Neural cell (in vitro differentiated cells): ENCODE results near the gene CWC27. TPM values are rescaled to one million over a fixed set of nuclear protein-coding genes. Genes with fewer than 3 reads are reported as not detected.

Experiments
- H2AFZ ChIP-seq: fragments of 200-600, 300-800 bp; sonication (generic), shearing (Covaris generic); 2 replicates; pipeline ENCODE4 v1.6.0; 2014; ENCODE audit warnings: low read depth, mild to moderate bottlenecking, antibody characterized with exemption, low read length, moderate library complexity
- H3F3A ChIP-seq: fragments of 200-600 bp; shearing (Covaris generic); 2 replicates; pipeline ENCODE4 v1.6.1; 2016; ENCODE audit warnings: mild to moderate bottlenecking, moderate library complexity, mixed read lengths, antibody characterized with exemption, low read length; ENCODE audit not compliant: insufficient read depth, poor library complexity, severe bottlenecking
- H3K27ac ChIP-seq: fragments of 200-600, 300-800 bp; sonication (generic), shearing (Covaris generic); 2 replicates; pipeline ENCODE4 v1.5.1; 2014; ENCODE audit warnings: mild to moderate bottlenecking, low read length, moderate library complexity
- H3K27me3 ChIP-seq: fragments of 300-800, 200-600 bp; sonication (generic), shearing (Covaris generic); 2 replicates; pipeline ENCODE4 v1.6.0; 2014; ENCODE audit warnings: mild to moderate bottlenecking, low read depth, low read length, moderate library complexity; ENCODE audit not compliant: insufficient read depth
- H3K36me3 ChIP-seq: fragments of 300-800, 200-600 bp; sonication (generic), shearing (Covaris generic); 2 replicates; pipeline ENCODE4 v1.5.1; 2014; ENCODE audit warnings: mild to moderate bottlenecking, antibody characterized with exemption, low read length, moderate library complexity; ENCODE audit not compliant: insufficient read depth
- H3K4me2 ChIP-seq: fragments of 300-800, 200-600 bp; sonication (generic), shearing (Covaris generic); 2 replicates; pipeline ENCODE4 v1.6.0; 2014; ENCODE audit warnings: mild to moderate bottlenecking, low read length
- H3K4me3 ChIP-seq: fragments of 300-800, 200-600 bp; sonication (generic), shearing (Covaris generic); 2 replicates; pipeline ENCODE4 v1.5.1; 2014; ENCODE audit warnings: mild to moderate bottlenecking, low read length, moderate library complexity
- H3K79me2 ChIP-seq: fragments of 200-600 bp; shearing (Covaris generic); replicated peaks from 2 replicates; pipeline ENCODE4 v1.6.0; 2014; ENCODE audit warnings: mild to moderate bottlenecking, low read length, moderate library complexity; ENCODE audit not compliant: insufficient read depth
- H3K9ac ChIP-seq: fragments of 300-800, 200-600 bp; sonication (generic), shearing (Covaris generic); 2 replicates; pipeline ENCODE4 v1.6.1; 2016; ENCODE audit warnings: mild to moderate bottlenecking, low read length, mixed read lengths
- H3K9me2 ChIP-seq: fragments of 200-600 bp; shearing (Covaris generic); 2 replicates; pipeline ENCODE4 v1.6.1; 2016; ENCODE audit warnings: mild to moderate bottlenecking, low read length, mixed read lengths; ENCODE audit not compliant: insufficient read depth
- H3K9me3 ChIP-seq: fragments of 200-600, 300-800 bp; sonication (generic), shearing (Covaris generic); 2 replicates; pipeline ENCODE4 v1.6.1; 2016; ENCODE audit warnings: mild to moderate bottlenecking, mixed run types, low read length, moderate library complexity, mixed read lengths
- H4K20me1 ChIP-seq: fragments of 200-600 bp; shearing (Covaris generic); 2 replicates; pipeline ENCODE4 v1.6.1; 2016; ENCODE audit warnings: mild to moderate bottlenecking, mixed run types; ENCODE audit not compliant: insufficient read depth
- CTCF ChIP-seq: fragments of 450-650 bp; IDR thresholded peaks from 2 replicates; pipeline ENCODE4 v1.5.1; 2014; ENCODE audit warnings: antibody characterized with exemption, mild to moderate bottlenecking, moderate library complexity; ENCODE audit not compliant: poor library complexity, severe bottlenecking
- EP300 ChIP-seq: fragments of 450-650 bp; conservative IDR thresholded peaks from 2 replicates; pipeline ENCODE4 v1.6.1; 2014; ENCODE audit warnings: antibody characterized with exemption, mild to moderate bottlenecking, moderate library complexity; ENCODE audit not compliant: poor library complexity, severe bottlenecking
- EZH2 ChIP-seq: fragments of 200-600, 300-800 bp; shearing (Covaris generic), sonication (generic); IDR thresholded peaks from 2 replicates; pipeline ENCODE4 v1.6.1; 2014; ENCODE audit warnings: antibody characterized with exemption, low read length, borderline replicate concordance, mild to moderate bottlenecking; ENCODE audit not compliant: insufficient read depth, poor library complexity, severe bottlenecking
- MXI1 ChIP-seq: fragments of 450-650 bp; conservative IDR thresholded peaks from 2 replicates; pipeline ENCODE4 v1.6.1; 2014; ENCODE audit warnings: antibody characterized with exemption, mild to moderate bottlenecking; ENCODE audit not compliant: poor library complexity, severe bottlenecking
- POLR2AphosphoS5 ChIP-seq: IDR thresholded peaks from 2 replicates; pipeline ENCODE4 v1.6.1; 2012
- RAD21 ChIP-seq: fragments of 450-650 bp; conservative IDR thresholded peaks from 2 replicates; pipeline ENCODE4 v1.6.1; 2014; ENCODE audit warnings: antibody characterized with exemption, mild to moderate bottlenecking, moderate library complexity
- REST ChIP-seq: IDR thresholded peaks from 2 replicates; pipeline ENCODE4 v1.6.1; 2012; ENCODE audit warnings: borderline replicate concordance
- SMC3 ChIP-seq: fragments of 450-650 bp; conservative IDR thresholded peaks from 2 replicates; pipeline ENCODE4 v1.6.1; 2014; ENCODE audit warnings: antibody characterized with exemption, mild to moderate bottlenecking, moderate library complexity; ENCODE audit not compliant: poor library complexity
- TAF1 ChIP-seq: IDR thresholded peaks from 2 replicates; pipeline ENCODE4 v1.6.1; 2012; ENCODE audit warnings: low read depth
- polyA plus RNA-seq: library from polyadenylated mRNA; depleted of rRNA; stranded (reverse); fragments of >200 nt; gene quantifications from 2 replicates; pipeline ENCODE4 v1.2.3, GENCODE V29; 2014

The CWC27 gene
- polyA plus RNA-seq, 1 donor from 2014 or later, result 26.2 TPM

GRCh38 chr5:64839936-64840335 lies 71.2 kb downstream of the CWC27 start:
- Histone ChIP-seq H3K79me2 (no peaks in the 10 kb centered on the region), H3K27ac (no peak overlapping the region), H3K9ac (no peak overlapping the region), H3K9me2 (no peaks in the 10 kb centered on the region), H3K27me3 (no peaks in the 10 kb centered on the region), H3F3A (no peaks in the 10 kb centered on the region), H3K4me3 (no peak overlapping the region), H2AFZ (no peak overlapping the region), H4K20me1 (no peaks in the 10 kb centered on the region), H3K36me3 (peaks cover 5% of the 10 kb centered on the region), H3K9me3 (peaks cover 4% of the 10 kb centered on the region), H3K4me2 (no peak overlapping the region)
- TF ChIP-seq POLR2AphosphoS5 (no peak), REST (no peak), CTCF (no peak)

GRCh38 chr5:64840958-64841357 lies 72.2 kb downstream of the CWC27 start:
- TF ChIP-seq SMC3, result no peak
- no peak for TF ChIP-seq RAD21
- no peak for TF ChIP-seq REST
- no peak for TF ChIP-seq TAF1
- no peak for TF ChIP-seq POLR2AphosphoS5
- TF ChIP-seq EZH2, result no peak
- TF ChIP-seq EP300, result no peak
- TF ChIP-seq CTCF, result no peak
- no peak for TF ChIP-seq MXI1
- no peaks in the 10 kb centered on the region for H3K9me2 ChIP-seq
- H3F3A ChIP-seq, result no peaks in the 10 kb centered on the region
- H3K36me3 ChIP-seq, result peaks cover 10% of the 10 kb centered on the region
- no peak overlapping the region for H3K9ac ChIP-seq
- no peak overlapping the region for H3K4me2 ChIP-seq
- no peak overlapping the region for H2AFZ ChIP-seq
- H3K27ac ChIP-seq, result no peak overlapping the region
- H4K20me1 ChIP-seq, result no peaks in the 10 kb centered on the region
- peaks cover 7% of the 10 kb centered on the region for H3K9me3 ChIP-seq
- H3K27me3 ChIP-seq, result no peaks in the 10 kb centered on the region
- H3K4me3 ChIP-seq, result no peak overlapping the region
- H3K79me2 ChIP-seq, result no peaks in the 10 kb centered on the region
